Breast epithelium (tissue), 4 donors: Measurements from ENCODE around the gene CLDN15. TPM values are rescaled to one million over a fixed set of nuclear protein-coding genes. Genes with fewer than 3 reads are reported as not detected.
A peak's percentile ranks its signal among the peaks of the same experiment; 100 is the strongest.

Experiments used
- DNase-seq, 2 donors: peaks; one replicate each; pipeline ENCODE4 v3.0.0-alpha.2; 2019; ENCODE audit warnings: low spot score in 2 of 2
- H3K27ac ChIP-seq, 2 donors: fragments of 200-600 bp; sonication (generic) in 1 of 2; one replicate each; pipeline ENCODE4 v1.5.1; 2016 to 2019; ENCODE audit warnings: mild to moderate bottlenecking in 1 of 2
- H3K27me3 ChIP-seq, 2 donors: fragments of 200-600 bp; sonication (generic) in 1 of 2; one replicate each; pipeline versions ENCODE4 v1.5.1 to v1.6.0; 2017 to 2019; ENCODE audit warnings: control low read depth in 1 of 2, mild to moderate bottlenecking in 1 of 2
- H3K36me3 ChIP-seq: fragments of 200-600 bp; one replicate; pipeline ENCODE4 v1.5.1; 2019
- H3K4me1 ChIP-seq, 2 donors: fragments of 200-600 bp; sonication (generic); one replicate each; pipeline ENCODE4 v1.5.1; 2016 to 2019; ENCODE audit warnings: control low read depth in 1 of 2
- H3K4me3 ChIP-seq, 3 donors: fragments of 200-600 bp; sonication (generic); 1 replicate in 2 of 3; 2 replicates in 1 of 3; pipeline ENCODE4 v1.5.1; 2016 to 2019; ENCODE audit warnings: mild to moderate bottlenecking in 3 of 3, moderate library complexity in 2 of 3
- H3K9me3 ChIP-seq, 2 donors: fragments of 200-600 bp; sonication (generic) in 1 of 2; one replicate each; pipeline ENCODE4 v1.5.1; 2016 to 2019; ENCODE audit warnings: control low read depth in 1 of 2
- CTCF ChIP-seq, 3 donors: fragments of 450-650 bp; IDR thresholded peaks; one replicate each; pipeline ENCODE4 v1.5.1; 2016 to 2017; ENCODE audit warnings: antibody characterized with exemption in 3 of 3, mild to moderate bottlenecking in 3 of 3, moderate library complexity in 3 of 3
- POLR2A ChIP-seq: fragments of 450-650 bp; IDR thresholded peaks from one replicate; pipeline ENCODE4 v1.6.1; 2016; ENCODE audit warnings: antibody characterized with exemption, mild to moderate bottlenecking, moderate library complexity
- POLR2AphosphoS5 ChIP-seq, 3 donors: sonication (generic); formaldehyde crosslinking; IDR thresholded peaks; one replicate each; pipeline ENCODE4 v1.6.1; 2017; ENCODE audit warnings: antibody characterized with exemption in 3 of 3
- intact Hi-C: fragments of 100-400 bp; cut with DNase I; formaldehyde crosslinking; loops from one replicate; pipeline ENCODE4 v1.15.1; 2023; ENCODE audit warnings: low total_unique reads
- total RNA-seq, 3 donors: library from RNA; depleted of rRNA; stranded (reverse); fragments of >200 nt; gene quantifications; one replicate each; pipeline ENCODE4 v1.1.0, GENCODE V29; 2016

CLDN15 gene
- total RNA-seq, 3 donors from 2014 or later: 14.4 to 44.6 (median 17.1) TPM

- Histone ChIP-seq H3K4me1 (peaks cover 0 to 4% of the 10 kb centered on the region in 2 donors), H3K9me3 (no peaks in the 10 kb centered on the region), H3K27me3 (no peaks in the 10 kb centered on the region), H3K36me3 (no peaks in the 10 kb centered on the region), H3K27ac (peak overlapping the region in 1 of 2 donors; percentile 93), H3K4me3 (peak overlapping the region in 2 of 3 donors; percentile 30 to 60)
- DNase-seq: no peak
- intact Hi-C loops: loop anchor here (5.0 kb wide), 1 partner anchor 941 kb away; no protein-coding TSS in a partner anchor
- TF ChIP-seq POLR2A: no peak
- no peak for TF ChIP-seq POLR2AphosphoS5 (IDR thresholded peaks at IDR 0.05)
- TF ChIP-seq CTCF (IDR thresholded peaks at IDR 0.05): no peak
Measured at GRCh38 chr7:101236292-101236835, 1.2 kb downstream of the CLDN15 start.

- Histone ChIP-seq H3K9me3 (no peaks in the 10 kb centered on the region), H3K4me3 (peak overlapping the region in 1 of 3 donors; percentile 0), H3K4me1 (peaks cover 0 to 4% of the 10 kb centered on the region in 2 donors), H3K27me3 (no peaks in the 10 kb centered on the region), H3K27ac (peak overlapping the region in 1 of 2 donors; percentile 25), H3K36me3 (no peaks in the 10 kb centered on the region)
- intact Hi-C loops: loop anchor here (5.0 kb wide), 1 partner anchor 942 kb away; no protein-coding TSS in a partner anchor
- TF ChIP-seq POLR2AphosphoS5 (IDR thresholded peaks at IDR 0.05) (no peak), CTCF (IDR thresholded peaks at IDR 0.05) (no peak), POLR2A (no peak)
- no peak for DNase-seq
Measured at GRCh38 chr7:101235522-101235921, 2.1 kb downstream of the CLDN15 start.

- H3K4me3 ChIP-seq: no peak overlapping the region
- no peaks in the 10 kb centered on the region for H3K27me3 ChIP-seq
- DNase-seq: no peak
- no peak overlapping the region for H3K27ac ChIP-seq
- H3K36me3 ChIP-seq: no peaks in the 10 kb centered on the region
- H3K4me1 ChIP-seq: peaks cover 0 to 4% of the 10 kb centered on the region in 2 donors
- H3K9me3 ChIP-seq: no peaks in the 10 kb centered on the region
- TF ChIP-seq POLR2AphosphoS5 (IDR thresholded peaks at IDR 0.05): no peak
- no peak for TF ChIP-seq CTCF (IDR thresholded peaks at IDR 0.05)
- no peak for TF ChIP-seq POLR2A
- intact Hi-C loops: loop anchor here (5.0 kb wide), 1 partner anchor 942 kb away; no protein-coding TSS in a partner anchor
Measured at GRCh38 chr7:101235050-101235449, 2.6 kb downstream of the CLDN15 start.

- intact Hi-C loops: loop anchor here (5.0 kb wide), 1 partner anchor 943 kb away; no protein-coding TSS in a partner anchor
- H3K27ac ChIP-seq: no peak overlapping the region
- no peaks in the 10 kb centered on the region for H3K27me3 ChIP-seq
- no peak for DNase-seq
- H3K4me3 ChIP-seq: no peak overlapping the region
- peaks cover 0 to 4% of the 10 kb centered on the region in 2 donors for H3K4me1 ChIP-seq
- H3K9me3 ChIP-seq: no peaks in the 10 kb centered on the region
- TF ChIP-seq POLR2AphosphoS5 (IDR thresholded peaks at IDR 0.05): no peak
- no peak for TF ChIP-seq POLR2A
- no peak for TF ChIP-seq CTCF (IDR thresholded peaks at IDR 0.05)
- no peaks in the 10 kb centered on the region for H3K36me3 ChIP-seq
Measured at GRCh38 chr7:101234636-101235035, 3.0 kb downstream of the CLDN15 start.

- Histone ChIP-seq H3K27me3 (no peaks in the 10 kb centered on the region), H3K4me1 (peaks cover 0 to 4% of the 10 kb centered on the region in 2 donors), H3K36me3 (no peaks in the 10 kb centered on the region), H3K4me3 (no peak overlapping the region), H3K27ac (no peak overlapping the region), H3K9me3 (no peaks in the 10 kb centered on the region)
- no peak for TF ChIP-seq POLR2AphosphoS5 (IDR thresholded peaks at IDR 0.05)
- no peak for TF ChIP-seq POLR2A
- intact Hi-C loops: no loop called here
- no peak for DNase-seq
Measured at GRCh38 chr7:101233907-101234547, 3.6 kb downstream of the CLDN15 start.
